BLaER1 (cell line): ENCODE measurements around the gene DACT2.

Experiments
- H3K27ac ChIP-seq: shearing (Covaris generic); formaldehyde crosslinking; 2 replicates; pipeline ENCODE4 v1.8.1; 2022
- H3K27me3 ChIP-seq: shearing (Covaris generic); formaldehyde crosslinking; 2 replicates; pipeline ENCODE4 v1.8.1; 2022
- H3K36me3 ChIP-seq: shearing (Covaris generic); formaldehyde crosslinking; 2 replicates; pipeline ENCODE4 v1.8.1; 2022
- H3K4me1 ChIP-seq: shearing (Covaris generic); formaldehyde crosslinking; 2 replicates; pipeline ENCODE4 v1.8.1; 2022
- H3K4me2 ChIP-seq: shearing (Covaris generic); formaldehyde crosslinking; 2 replicates; pipeline ENCODE4 v1.8.1; 2022
- H3K4me3 ChIP-seq: shearing (Covaris generic); formaldehyde crosslinking; 2 replicates; pipeline ENCODE4 v1.8.1; 2022
- H3K9ac ChIP-seq: shearing (Covaris generic); formaldehyde crosslinking; 2 replicates; pipeline ENCODE4 v1.8.1; 2022
- H3K9me3 ChIP-seq: shearing (Covaris generic); formaldehyde crosslinking; 2 replicates; pipeline ENCODE4 v1.8.1; 2022
- H4K20me1 ChIP-seq: shearing (Covaris generic); formaldehyde crosslinking; 2 replicates; pipeline ENCODE4 v1.8.1; 2022
- Cebpa-rat ChIP-seq: shearing (Covaris generic); IDR thresholded peaks from 2 replicates; pipeline ENCODE4 v1.8.1; 2022

The DACT2 gene

DNA sequence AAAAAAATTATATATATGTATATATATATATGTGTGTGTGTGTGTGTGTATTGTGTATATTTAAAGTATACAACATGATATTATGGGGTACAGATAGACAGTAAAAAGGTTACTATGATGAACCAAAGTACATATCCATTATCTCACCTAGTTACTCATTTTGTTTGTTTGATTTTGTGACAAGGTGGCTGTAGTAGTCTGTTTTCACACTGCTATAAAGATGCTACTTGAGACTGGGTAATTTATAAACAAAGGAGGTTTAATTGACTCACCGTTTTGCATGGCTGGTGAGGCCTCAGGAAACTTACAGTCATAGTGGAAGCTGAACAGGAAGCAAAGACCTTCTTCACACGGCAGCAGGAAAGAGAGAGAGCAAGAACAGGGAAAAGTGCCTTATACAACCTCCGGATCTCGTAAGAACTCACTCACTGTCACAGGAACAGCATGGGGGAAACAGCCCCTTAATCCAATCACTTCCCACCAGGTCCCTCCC, 30.2 kb upstream of the DACT2 start:
- Histone ChIP-seq H3K27ac (no peak overlapping the region), H3K4me3 (no peak overlapping the region), H3K9ac (no peak overlapping the region), H4K20me1 (no peaks in the 10 kb centered on the region), H3K4me1 (no peaks in the 10 kb centered on the region), H3K9me3 (0 out of 2 replicates have a peak, but pooled peaks cover 3% of the 10 kb centered on the region), H3K36me3 (no peaks in the 10 kb centered on the region), H3K27me3 (peaks cover 32% of the 10 kb centered on the region), H3K4me2 (no peak overlapping the region)
- TF ChIP-seq Cebpa-rat, result no peak

- no peaks in the 10 kb centered on the region for H3K4me1 ChIP-seq
- no peak overlapping the region for H3K4me2 ChIP-seq
- no peak overlapping the region for H3K9ac ChIP-seq
- peaks cover 48% of the 10 kb centered on the region for H3K27me3 ChIP-seq
- H3K36me3 ChIP-seq, result no peaks in the 10 kb centered on the region
- no peak overlapping the region for H3K4me3 ChIP-seq
- TF ChIP-seq Cebpa-rat, result no peak
- no peaks in the 10 kb centered on the region for H4K20me1 ChIP-seq
- H3K9me3 ChIP-seq, result 0 out of 2 replicates have a peak, but pooled peaks cover 3% of the 10 kb centered on the region
- no peak overlapping the region for H3K27ac ChIP-seq
Measured at GRCh38 chr6:168348186-168348585, 28.6 kb upstream of the DACT2 start.

DNA sequence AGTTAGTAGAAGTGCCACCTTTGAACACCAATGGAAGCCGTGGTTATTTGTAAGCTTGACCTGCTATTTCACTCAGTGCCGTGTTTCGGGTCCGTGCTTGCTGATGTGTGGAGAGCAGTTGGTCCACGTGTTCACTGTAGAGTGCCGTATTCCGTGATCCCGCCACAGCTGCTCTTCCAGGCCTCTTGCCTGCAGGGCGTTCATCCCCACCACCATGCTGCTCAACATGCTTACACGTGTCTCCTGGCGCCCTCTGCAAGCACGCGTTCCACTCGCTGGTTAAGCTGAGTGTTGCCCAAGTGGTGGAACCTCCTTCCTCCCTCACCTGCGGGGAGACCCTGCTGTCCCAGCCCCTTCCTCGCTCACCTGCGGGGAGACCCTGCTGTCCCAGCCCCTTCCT, 28.0 kb upstream of the DACT2 start:
- H3K4me1 ChIP-seq, result no peaks in the 10 kb centered on the region
- H3K36me3 ChIP-seq, result no peaks in the 10 kb centered on the region
- H3K27me3 ChIP-seq, result peaks cover 50% of the 10 kb centered on the region
- no peak overlapping the region for H3K27ac ChIP-seq
- no peak overlapping the region for H3K4me2 ChIP-seq
- H4K20me1 ChIP-seq, result no peaks in the 10 kb centered on the region
- H3K4me3 ChIP-seq, result no peak overlapping the region
- 0 out of 2 replicates have a peak, but pooled peaks cover 3% of the 10 kb centered on the region for H3K9me3 ChIP-seq
- no peak for TF ChIP-seq Cebpa-rat
- no peak overlapping the region for H3K9ac ChIP-seq

- H3K4me1 ChIP-seq, result no peaks in the 10 kb centered on the region
- no peak overlapping the region for H3K9ac ChIP-seq
- no peak overlapping the region for H3K4me2 ChIP-seq
- no peak overlapping the region for H3K4me3 ChIP-seq
- H3K9me3 ChIP-seq, result 0 out of 2 replicates have a peak, but pooled peaks cover 3% of the 10 kb centered on the region
- no peaks in the 10 kb centered on the region for H3K36me3 ChIP-seq
- TF ChIP-seq Cebpa-rat, result no peak
- no peaks in the 10 kb centered on the region for H4K20me1 ChIP-seq
- H3K27me3 ChIP-seq, result peaks cover 50% of the 10 kb centered on the region
- H3K27ac ChIP-seq, result no peak overlapping the region
Measured at GRCh38 chr6:168347053-168347452, 27.5 kb upstream of the DACT2 start.

DNA sequence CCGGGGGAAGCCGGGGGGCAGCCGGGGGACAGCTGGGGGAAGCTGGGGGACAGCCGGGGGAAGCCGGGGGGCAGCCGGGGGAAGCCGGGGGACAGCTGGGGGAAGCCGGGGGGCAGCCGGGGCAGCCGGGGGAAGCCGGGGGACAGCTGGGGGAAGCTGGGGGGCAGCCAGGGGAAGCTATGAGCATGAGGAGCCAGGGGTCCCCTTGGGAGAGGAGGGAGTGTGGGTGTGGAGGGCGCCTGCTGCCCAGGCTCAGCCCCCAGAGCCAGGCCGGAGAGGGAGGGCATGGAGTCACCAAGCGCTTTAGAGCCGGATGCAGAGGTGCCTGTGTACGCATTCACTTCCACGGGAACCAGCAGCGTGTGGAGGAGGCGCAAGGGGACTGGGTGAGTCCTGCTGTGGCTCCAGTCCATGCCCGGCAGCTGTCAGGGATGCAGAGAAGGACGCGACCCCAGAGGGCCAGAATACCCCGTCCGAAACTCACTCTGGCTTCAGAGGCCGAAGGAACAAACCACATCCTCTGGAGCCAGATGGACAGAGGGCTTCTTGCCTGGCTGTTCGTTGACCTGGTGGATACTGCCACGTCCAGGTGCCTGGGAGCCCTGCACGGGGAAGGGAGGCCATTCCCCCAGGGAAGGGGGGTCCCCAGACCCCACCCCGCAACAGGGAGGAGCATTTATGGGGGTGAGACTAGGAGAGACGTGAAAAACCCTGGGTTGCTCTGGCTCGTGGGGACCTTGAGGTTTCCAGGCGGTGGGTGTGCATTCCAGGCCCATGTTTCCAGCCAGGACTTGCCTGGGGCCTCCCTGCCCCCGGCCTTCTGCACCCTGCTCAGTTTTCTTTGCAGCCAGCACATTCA, 26.5 kb upstream of the DACT2 start:
- no peaks in the 10 kb centered on the region for H4K20me1 ChIP-seq
- TF ChIP-seq Cebpa-rat, result no peak
- H3K9ac ChIP-seq, result no peak overlapping the region
- H3K4me2 ChIP-seq, result no peak overlapping the region
- H3K9me3 ChIP-seq, result 0 out of 2 replicates have a peak, but pooled peaks cover 3% of the 10 kb centered on the region
- peaks cover 50% of the 10 kb centered on the region for H3K27me3 ChIP-seq
- no peaks in the 10 kb centered on the region for H3K36me3 ChIP-seq
- no peaks in the 10 kb centered on the region for H3K4me1 ChIP-seq
- H3K4me3 ChIP-seq, result no peak overlapping the region
- H3K27ac ChIP-seq, result no peak overlapping the region

DNA sequence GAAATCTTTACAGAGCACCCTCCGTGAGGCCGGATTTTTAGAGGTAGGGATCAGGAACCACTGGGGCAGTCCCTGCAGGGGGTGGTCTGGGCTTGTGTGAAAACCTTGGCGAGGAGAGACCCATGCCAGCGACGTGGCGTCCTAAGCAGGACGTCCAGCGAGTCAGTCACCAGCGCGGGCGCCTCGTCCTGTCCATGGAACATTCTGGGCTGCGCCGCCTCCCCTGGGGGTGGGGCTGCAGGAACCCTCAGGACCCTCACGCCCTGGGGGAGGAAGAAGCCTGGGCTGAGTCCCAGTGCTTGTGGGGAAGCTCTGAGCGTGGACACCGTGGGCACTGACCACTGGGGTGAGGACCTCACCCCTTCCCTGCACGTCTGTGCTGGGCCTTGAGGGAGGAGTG, 25.7 kb upstream of the DACT2 start:
- Histone ChIP-seq H3K4me3 (no peak overlapping the region), H3K9me3 (0 out of 2 replicates have a peak, but pooled peaks cover 3% of the 10 kb centered on the region), H3K9ac (no peak overlapping the region), H3K36me3 (no peaks in the 10 kb centered on the region), H3K4me1 (no peaks in the 10 kb centered on the region), H4K20me1 (no peaks in the 10 kb centered on the region), H3K27ac (no peak overlapping the region), H3K27me3 (peaks cover 50% of the 10 kb centered on the region), H3K4me2 (no peak overlapping the region)
- no peak for TF ChIP-seq Cebpa-rat

- Histone ChIP-seq H3K9ac (no peak overlapping the region), H4K20me1 (no peaks in the 10 kb centered on the region), H3K36me3 (no peaks in the 10 kb centered on the region), H3K4me2 (no peak overlapping the region), H3K4me3 (no peak overlapping the region), H3K27me3 (peaks cover 50% of the 10 kb centered on the region), H3K9me3 (0 out of 2 replicates have a peak, but pooled peaks cover 7% of the 10 kb centered on the region), H3K4me1 (no peaks in the 10 kb centered on the region), H3K27ac (no peak overlapping the region)
- TF ChIP-seq Cebpa-rat, result no peak
Measured at GRCh38 chr6:168344338-168344737, 24.8 kb upstream of the DACT2 start.

- no peak for TF ChIP-seq Cebpa-rat
- Histone ChIP-seq H3K9me3 (0 out of 2 replicates have a peak, but pooled peaks cover 6% of the 10 kb centered on the region), H3K4me2 (no peak overlapping the region), H3K27ac (no peak overlapping the region), H4K20me1 (no peaks in the 10 kb centered on the region), H3K4me3 (no peak overlapping the region), H3K9ac (no peak overlapping the region), H3K27me3 (peaks cover 50% of the 10 kb centered on the region), H3K36me3 (no peaks in the 10 kb centered on the region), H3K4me1 (no peaks in the 10 kb centered on the region)
Measured at GRCh38 chr6:168343239-168344150, 23.9 kb upstream of the DACT2 start.

DNA sequence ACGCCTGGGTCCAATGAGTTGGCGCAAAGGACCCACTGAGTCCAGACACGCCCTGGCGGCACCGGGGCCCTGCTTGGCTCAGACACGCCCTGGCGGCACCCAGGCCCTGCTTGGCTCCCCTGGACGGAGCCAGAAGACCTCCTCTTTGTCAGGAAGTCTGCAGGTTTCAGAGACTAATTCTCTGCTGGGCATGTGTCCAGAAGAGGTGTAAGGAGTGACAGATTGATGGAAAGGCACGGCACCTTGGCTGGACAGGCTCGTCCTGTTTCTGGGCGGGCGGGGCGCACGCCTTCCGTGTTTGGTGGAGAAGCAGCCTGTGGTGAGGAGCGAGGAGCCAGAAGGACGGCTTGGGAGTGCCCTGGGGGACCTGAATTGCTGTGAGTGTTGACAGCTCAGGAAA, 23.1 kb upstream of the DACT2 start:
- H3K27ac ChIP-seq, result no peak overlapping the region
- H3K9ac ChIP-seq, result no peak overlapping the region
- 0 out of 2 replicates have a peak, but pooled peaks cover 6% of the 10 kb centered on the region for H3K9me3 ChIP-seq
- H3K4me3 ChIP-seq, result no peak overlapping the region
- no peak overlapping the region for H3K4me2 ChIP-seq
- H3K4me1 ChIP-seq, result no peaks in the 10 kb centered on the region
- H3K27me3 ChIP-seq, result peaks cover 44% of the 10 kb centered on the region
- H4K20me1 ChIP-seq, result no peaks in the 10 kb centered on the region
- H3K36me3 ChIP-seq, result no peaks in the 10 kb centered on the region
- TF ChIP-seq Cebpa-rat, result no peak
